K562 (cell line): ENCODE results near the gene MXRA7. TPM values are rescaled to one million over a fixed set of nuclear protein-coding genes. Genes with fewer than 3 reads are reported as not detected.

Experiments
- ATAC-seq: fragments of 200-7000 bp; cut with Tn5 transposase; 3 replicates; pipeline ENCODE4 v1.9.1; 2020; ENCODE audit warnings: moderate library complexity
- BruUV-seq: library from RNA; stranded (reverse); fragments of 400-500 nt; replicated peaks from 2 replicates; lab custom pipeline; 2021; lab: Mats Ljungman, UMichigan
- CTCF ChIA-PET: fragments of 300-600 bp; formaldehyde crosslinking; extraction: SDS; loops from one replicate; lab custom pipeline; 2021; ENCODE audit warnings: low intra/inter-chr PET ratio; lab: Yijun Ruan, JAX
- POLR2A ChIA-PET: fragments of 300-600, 350-650 bp; sonication (Branson Sonifier 250); formaldehyde crosslinking; extraction: SDS; loops from one replicate; lab custom pipeline; 2021; ENCODE audit warnings: antibody characterized with exemption, inconsistent platforms; lab: Yijun Ruan, JAX
- DNase-seq, 4 experiments: peaks; one replicate each; pipeline versions ENCODE4 v3.0.0 to v3.0.0-alpha.2; 2011 to 2018; ENCODE audit warnings: low spot score in 3 of 4, mixed read lengths in 3 of 4; ENCODE audit errors: extremely low read depth in 1 of 4
- FAIRE-seq: peaks from 2 replicates; lab custom pipeline; 2011; peaks lifted over from hg19 to GRCh38; lab: Jason Lieb, UNC
- H2AFZ ChIP-seq: 2 replicates; pipeline ENCODE4 v1.6.0; 2011; ENCODE audit warnings: low read depth, low read length, control low read depth, inconsistent platforms
- H3K27ac ChIP-seq: fragments of 200-600 bp; 3 replicates; pipeline ENCODE4 v1.8.0; 2011; ENCODE audit warnings: low read depth, mild to moderate bottlenecking, control low read depth, inconsistent platforms, low read length, moderate library complexity, mixed read lengths; ENCODE audit errors: extremely low read depth
- H3K27me3 ChIP-seq, 2 experiments: fragments of 300-600 bp in 1 of 2; 2 replicates in 1 of 2; 3 replicates in 1 of 2; pipeline versions ENCODE4 v1.6.0 to v1.8.0; 2011; ENCODE audit warnings: inconsistent platforms in 2 of 2, low read length in 2 of 2, mild to moderate bottlenecking in 1 of 2, mixed read lengths in 1 of 2, moderate library complexity in 1 of 2; ENCODE audit not compliant: control insufficient read depth in 2 of 2, insufficient read depth in 2 of 2
- H3K36me3 ChIP-seq: fragments of 300-600 bp; 3 replicates; pipeline ENCODE4 v1.8.0; 2011; ENCODE audit warnings: mild to moderate bottlenecking, low read length, inconsistent platforms; ENCODE audit not compliant: control insufficient read depth, insufficient read depth
- H3K4me1 ChIP-seq, 2 experiments: fragments of 200-600 bp in 1 of 2; replicated peaks in 1 of 2; 2 replicates in 1 of 2; 3 replicates in 1 of 2; pipeline versions ENCODE4 v1.5.1 to v1.8.0; 2011; ENCODE audit warnings: inconsistent platforms in 2 of 2, low read length in 2 of 2, mild to moderate bottlenecking in 1 of 2, mixed read lengths in 1 of 2, moderate library complexity in 1 of 2; ENCODE audit not compliant: control insufficient read depth in 2 of 2, insufficient read depth in 2 of 2
- H3K4me2 ChIP-seq: 2 replicates; pipeline ENCODE4 v1.6.1; 2011; ENCODE audit warnings: low read length, control low read depth, inconsistent platforms, mixed read lengths; ENCODE audit not compliant: insufficient read depth
- H3K4me3 ChIP-seq: fragments of 200-600 bp; sonication (generic), shearing (Covaris generic); 2 replicates; pipeline ENCODE4 v1.5.1; 2016; ENCODE audit warnings: control low read depth, inconsistent platforms
- H3K79me2 ChIP-seq: fragments of 200-600 bp; 3 replicates; pipeline ENCODE4 v1.8.0; 2011; ENCODE audit warnings: low read length, inconsistent platforms; ENCODE audit not compliant: control insufficient read depth, insufficient read depth
- H3K9ac ChIP-seq, 2 experiments: 2 replicates each; pipeline versions ENCODE4 v1.6.0 to v1.6.1; 2011; ENCODE audit warnings: low read depth in 2 of 2, low read length in 2 of 2, control low read depth in 1 of 2, inconsistent platforms in 1 of 2, mild to moderate bottlenecking in 1 of 2, mixed read lengths in 1 of 2; ENCODE audit not compliant: insufficient read depth in 1 of 2
- H3K9me1 ChIP-seq: one replicate; pipeline ENCODE4 v1.6.0; 2011; ENCODE audit warnings: inconsistent platforms, mild to moderate bottlenecking, low read length, moderate library complexity; ENCODE audit not compliant: control insufficient read depth, insufficient read depth
- H3K9me3 ChIP-seq: replicated peaks from 2 replicates; pipeline ENCODE4 v1.5.1; 2011; ENCODE audit warnings: low read depth, low read length, inconsistent platforms; ENCODE audit not compliant: control insufficient read depth, insufficient read depth
- H4K20me1 ChIP-seq: replicated peaks from 2 replicates; pipeline ENCODE4 v1.6.1; 2011; ENCODE audit warnings: low read length, inconsistent platforms, mixed read lengths; ENCODE audit not compliant: control insufficient read depth, insufficient read depth
- CHD2 ChIP-seq: IDR thresholded peaks from 2 replicates; pipeline ENCODE4 v1.6.1; 2011; ENCODE audit warnings: low read depth, low read length
- EHMT2 ChIP-seq: fragments of 450-650 bp; IDR thresholded peaks from 2 replicates; pipeline ENCODE4 v1.6.1; 2018; ENCODE audit warnings: antibody characterized with exemption
- FOSL1 ChIP-seq: fragments of 200-800 bp; sonication (Bioruptor generic); conservative IDR thresholded peaks from 2 replicates; pipeline ENCODE4 v1.6.1; 2016; ENCODE audit warnings: missing genetic modification characterization, missing compliant biosample characterization
- NRF1 ChIP-seq, 2 experiments: fragments of 450-650 bp; IDR thresholded peaks in 1 of 2; conservative IDR thresholded peaks in 1 of 2; 2 replicates each; pipeline ENCODE4 v1.6.1; 2014; ENCODE audit warnings: mild to moderate bottlenecking in 2 of 2
- RBFOX2 ChIP-seq: fragments of 200-400 bp; formaldehyde crosslinking; IDR thresholded peaks from 2 replicates; pipeline ENCODE4 v1.6.1; 2017; ENCODE audit warnings: low read depth, mild to moderate bottlenecking, low read length, moderate library complexity
- RCOR1 ChIP-seq, 2 experiments: IDR thresholded peaks; 2 replicates each; pipeline ENCODE4 v1.6.1; 2012; ENCODE audit warnings: low read depth in 2 of 2, low read length in 2 of 2, borderline replicate concordance in 1 of 2, improper control_type of control experiment in 1 of 2
- SMARCB1 ChIP-seq: IDR thresholded peaks from 2 replicates; pipeline ENCODE4 v1.6.1; 2011; ENCODE audit warnings: improper control_type of control experiment, low read depth; ENCODE audit not compliant: insufficient read length
- ZBTB7A ChIP-seq: IDR thresholded peaks from 2 replicates; pipeline ENCODE4 v1.6.1; 2011; ENCODE audit warnings: low read depth, mild to moderate bottlenecking, low read length, moderate library complexity, borderline replicate concordance; ENCODE audit not compliant: control insufficient read depth
- ZNF121 ChIP-seq: sonication (generic); formaldehyde crosslinking; conservative IDR thresholded peaks from 2 replicates; pipeline ENCODE4 v1.8.0; 2022; ENCODE audit warnings: missing genetic modification reagents
- WGBS: fragments of 100-300 bp; shearing (Covaris generic); methylation state at CpG from one replicate; pipeline ENCODE4 v1.1.6; 2016; ENCODE audit warnings: low coverage, mixed read lengths; ENCODE audit not compliant: insufficient coverage; ENCODE audit errors: missing lambda C conversion rate; 5-methylcytosine and 5-hydroxymethylcytosine counted together
- in situ Hi-C: fragments of 300-500 bp; cut with MboI; formaldehyde crosslinking; loops from 4 replicates; pipeline ENCODE4 v1.15.0; 2018; ENCODE audit warnings: inconsistent platforms, mixed read lengths
- intact Hi-C: fragments of 100-400 bp; cut with micrococcal nuclease; formaldehyde crosslinking; loops from 2 replicates; pipeline ENCODE4 v1.14.2; 2022
- polyA plus RNA-seq, 8 experiments: library from polyadenylated mRNA; depleted of rRNA in 4 of 8; stranded (reverse) in 5 of 8; unstranded in 3 of 8; fragments of >200 nt; fragmentation: Nextera tagmentation in 2 of 8; fragmentation: Illumina TruSeq in 1 of 8; extraction: Ambion mirVana in 2 of 8; extraction: Trizol in 1 of 8; gene quantifications; 2 replicates each; pipeline versions ENCODE4 v1.2.1 to v1.2.3, GENCODE V29; 2011 to 2014; ENCODE audit warnings: inconsistent platforms in 1 of 8, missing spikeins in 1 of 8
- total RNA-seq, 7 experiments: library from RNA; depleted of rRNA in 6 of 7; stranded (reverse); fragments of >200 nt in 6 of 7; fragmentation: Illumina TruSeq in 2 of 7; extraction: Trizol in 2 of 7; gene quantifications; 2 replicates each; pipeline versions ENCODE4 v1.2.1 to v1.2.3, GENCODE V29; 2011 to 2021; ENCODE audit warnings: low replicate concordance in 1 of 7
- TF ChIP-seq, protein P1 (sequence below): sonication (generic); formaldehyde crosslinking; IDR thresholded peaks from 2 replicates; pipeline ENCODE4 v1.8.0; 2022; ENCODE audit warnings: mild to moderate bottlenecking, missing genetic modification reagents
- TF ChIP-seq, protein P2 (sequence below): fragments of 450-650 bp; IDR thresholded peaks from 2 replicates; pipeline ENCODE4 v1.6.1; 2018; ENCODE audit not compliant: partially characterized antibody

Gene MXRA7
- total and polyA plus RNA-seq, 9 of the 15 experiments (the other 6 are each of a cell fraction or from before 2014, with no cell fraction given): 2.6 to 38.4 (median 14.3) TPM

DNA sequence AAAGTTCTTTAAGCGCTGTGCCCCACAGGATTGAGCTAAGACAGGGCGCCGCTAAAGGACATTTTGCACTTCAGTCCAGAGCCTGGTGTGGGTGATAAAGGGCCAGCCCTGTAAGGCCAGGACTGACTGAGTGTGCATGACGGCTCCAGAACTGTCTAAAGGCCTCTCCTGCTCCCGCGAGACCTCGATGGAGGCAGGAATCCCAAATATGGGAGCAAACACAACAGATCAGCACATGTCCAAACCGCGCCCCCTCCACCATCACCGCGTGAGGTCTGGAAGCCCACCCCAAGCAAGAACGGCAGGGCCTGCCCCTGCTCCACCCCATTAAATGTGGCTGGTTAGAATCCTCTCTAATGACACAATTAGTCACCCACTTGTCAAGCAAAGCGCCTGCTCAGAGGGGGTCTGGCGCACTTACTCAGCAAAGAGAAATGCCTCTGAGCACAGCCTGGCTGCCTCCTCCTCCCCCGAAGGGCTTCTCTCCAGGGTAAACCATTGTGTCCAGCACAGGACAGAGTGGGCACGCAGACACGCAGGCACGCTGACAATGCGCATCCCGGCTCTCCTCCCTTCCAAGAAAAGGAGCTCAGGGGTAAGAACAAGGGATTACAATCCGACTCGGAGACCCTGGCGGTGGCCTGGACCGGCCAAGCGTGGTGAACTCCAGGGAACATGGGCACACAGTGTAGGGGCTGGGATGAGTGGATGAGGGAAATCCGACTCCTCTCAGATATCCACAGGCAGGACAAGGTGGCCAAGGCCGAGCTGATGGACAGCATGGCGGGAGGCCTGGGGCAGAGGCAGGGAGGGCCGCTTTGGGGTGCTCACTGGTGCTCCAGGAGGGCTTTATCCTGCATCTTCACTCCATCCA lies 1.5 kb downstream of the MXRA7 start:
- Histone ChIP-seq H3K4me3 (peak overlapping the region; percentile 42; the same call in 1 of the 2 replicates), H3K9me1 (no peaks in the 10 kb centered on the region), H3K4me2 (peak overlapping the region; percentile 76)
- 0 out of 2 replicates have a peak, but pooled peaks have one; percentile 19 for TF ChIP-seq ZNF121 (CRISPR knock-in tag)
- TF ChIP-seq, protein P1, sequence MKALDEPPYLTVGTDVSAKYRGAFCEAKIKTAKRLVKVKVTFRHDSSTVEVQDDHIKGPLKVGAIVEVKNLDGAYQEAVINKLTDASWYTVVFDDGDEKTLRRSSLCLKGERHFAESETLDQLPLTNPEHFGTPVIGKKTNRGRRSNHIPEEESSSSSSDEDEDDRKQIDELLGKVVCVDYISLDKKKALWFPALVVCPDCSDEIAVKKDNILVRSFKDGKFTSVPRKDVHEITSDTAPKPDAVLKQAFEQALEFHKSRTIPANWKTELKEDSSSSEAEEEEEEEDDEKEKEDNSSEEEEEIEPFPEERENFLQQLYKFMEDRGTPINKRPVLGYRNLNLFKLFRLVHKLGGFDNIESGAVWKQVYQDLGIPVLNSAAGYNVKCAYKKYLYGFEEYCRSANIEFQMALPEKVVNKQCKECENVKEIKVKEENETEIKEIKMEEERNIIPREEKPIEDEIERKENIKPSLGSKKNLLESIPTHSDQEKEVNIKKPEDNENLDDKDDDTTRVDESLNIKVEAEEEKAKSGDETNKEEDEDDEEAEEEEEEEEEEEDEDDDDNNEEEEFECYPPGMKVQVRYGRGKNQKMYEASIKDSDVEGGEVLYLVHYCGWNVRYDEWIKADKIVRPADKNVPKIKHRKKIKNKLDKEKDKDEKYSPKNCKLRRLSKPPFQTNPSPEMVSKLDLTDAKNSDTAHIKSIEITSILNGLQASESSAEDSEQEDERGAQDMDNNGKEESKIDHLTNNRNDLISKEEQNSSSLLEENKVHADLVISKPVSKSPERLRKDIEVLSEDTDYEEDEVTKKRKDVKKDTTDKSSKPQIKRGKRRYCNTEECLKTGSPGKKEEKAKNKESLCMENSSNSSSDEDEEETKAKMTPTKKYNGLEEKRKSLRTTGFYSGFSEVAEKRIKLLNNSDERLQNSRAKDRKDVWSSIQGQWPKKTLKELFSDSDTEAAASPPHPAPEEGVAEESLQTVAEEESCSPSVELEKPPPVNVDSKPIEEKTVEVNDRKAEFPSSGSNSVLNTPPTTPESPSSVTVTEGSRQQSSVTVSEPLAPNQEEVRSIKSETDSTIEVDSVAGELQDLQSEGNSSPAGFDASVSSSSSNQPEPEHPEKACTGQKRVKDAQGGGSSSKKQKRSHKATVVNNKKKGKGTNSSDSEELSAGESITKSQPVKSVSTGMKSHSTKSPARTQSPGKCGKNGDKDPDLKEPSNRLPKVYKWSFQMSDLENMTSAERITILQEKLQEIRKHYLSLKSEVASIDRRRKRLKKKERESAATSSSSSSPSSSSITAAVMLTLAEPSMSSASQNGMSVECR (CRISPR knock-in tag): 0 out of 2 replicates have a peak, but pooled peaks have one; percentile 14
- TF ChIP-seq SMARCB1: no peak
- TF ChIP-seq EHMT2: no peak
- TF ChIP-seq, protein P2, sequence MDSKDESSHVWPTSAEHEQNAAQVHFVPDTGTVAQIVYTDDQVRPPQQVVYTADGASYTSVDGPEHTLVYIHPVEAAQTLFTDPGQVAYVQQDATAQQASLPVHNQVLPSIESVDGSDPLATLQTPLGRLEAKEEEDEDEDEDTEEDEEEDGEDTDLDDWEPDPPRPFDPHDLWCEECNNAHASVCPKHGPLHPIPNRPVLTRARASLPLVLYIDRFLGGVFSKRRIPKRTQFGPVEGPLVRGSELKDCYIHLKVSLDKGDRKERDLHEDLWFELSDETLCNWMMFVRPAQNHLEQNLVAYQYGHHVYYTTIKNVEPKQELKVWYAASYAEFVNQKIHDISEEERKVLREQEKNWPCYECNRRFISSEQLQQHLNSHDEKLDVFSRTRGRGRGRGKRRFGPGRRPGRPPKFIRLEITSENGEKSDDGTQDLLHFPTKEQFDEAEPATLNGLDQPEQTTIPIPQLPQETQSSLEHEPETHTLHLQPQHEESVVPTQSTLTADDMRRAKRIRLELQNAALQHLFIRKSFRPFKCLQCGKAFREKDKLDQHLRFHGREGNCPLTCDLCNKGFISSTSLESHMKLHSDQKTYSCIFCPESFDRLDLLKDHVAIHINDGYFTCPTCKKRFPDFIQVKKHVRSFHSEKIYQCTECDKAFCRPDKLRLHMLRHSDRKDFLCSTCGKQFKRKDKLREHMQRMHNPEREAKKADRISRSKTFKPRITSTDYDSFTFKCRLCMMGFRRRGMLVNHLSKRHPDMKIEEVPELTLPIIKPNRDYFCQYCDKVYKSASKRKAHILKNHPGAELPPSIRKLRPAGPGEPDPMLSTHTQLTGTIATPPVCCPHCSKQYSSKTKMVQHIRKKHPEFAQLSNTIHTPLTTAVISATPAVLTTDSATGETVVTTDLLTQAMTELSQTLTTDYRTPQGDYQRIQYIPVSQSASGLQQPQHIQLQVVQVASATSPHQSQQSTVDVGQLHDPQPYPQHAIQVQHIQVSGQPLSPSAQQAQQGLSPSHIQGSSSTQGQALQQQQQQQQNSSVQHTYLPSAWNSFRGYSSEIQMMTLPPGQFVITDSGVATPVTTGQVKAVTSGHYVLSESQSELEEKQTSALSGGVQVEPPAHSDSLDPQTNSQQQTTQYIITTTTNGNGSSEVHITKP: no peak
- TF ChIP-seq FOSL1: peak; percentile 56
- TF ChIP-seq NRF1 (conservative IDR thresholded peaks at IDR 0.05 in 1 of 2, IDR thresholded peaks at IDR 0.05 in 1 of 2): peak; percentile 60 to 70
- peak; percentile 46; the same call in 1 of the 2 replicates for TF ChIP-seq RBFOX2
- TF ChIP-seq ZBTB7A: peak; percentile 47; the same call in 1 of the 2 replicates
- TF ChIP-seq RCOR1 (IDR thresholded peaks at IDR 0.05; ENCODE audit: borderline replicate concordance in 1 of 2, low read depth in 2 of 2, low read length in 2 of 2): no peak
- peak; percentile 49; the same call in 1 of the 2 replicates for TF ChIP-seq CHD2

More for the DNA sequence above, 1.5 kb downstream of the MXRA7 start:
- Histone ChIP-seq H3K9ac (peak overlapping the region; percentile 27 to 73; a peak in 2 of 4 replicates), H4K20me1 (peaks cover 5% of the 10 kb centered on the region; the same call in 1 of the 2 replicates), H3K79me2 (no peaks in the 10 kb centered on the region), H3K9me3 (no peaks in the 10 kb centered on the region), H3K27ac (no peak overlapping the region), H3K27me3 (no peaks in the 10 kb centered on the region), H3K4me1 (peaks cover 25 to 35% of the 10 kb centered on the region in 2 experiments; a peak in 4 of 5 replicates), H3K36me3 (peaks cover 17% of the 10 kb centered on the region; the same call in 2 of the 3 replicates), H2AFZ (peak overlapping the region; percentile 73; the same call in 1 of the 2 replicates)
- in situ Hi-C loops: no loop called here
- ATAC-seq (peak; percentile 49), DNase-seq (peak in 2 of 4 experiments; percentile 51 to 55), FAIRE-seq (peak; percentile 74)
- ChIA-PET CTCF (no interaction called here), POLR2A (interaction anchor here (0.6 to 2.8 kb wide), 8 partner anchors 8 to 408 kb away, joined by 3 to 19 read pairs (median 6); no protein-coding TSS in a partner anchor)
- intact Hi-C loops: no loop called here
- WGBS: 60% methylated on average over 29 of the region's 29 CpGs
- BruUV-seq: TSS peak; percentile 42
